Neural cell (in vitro differentiated cells): ENCODE results near the gene PRPF38B. TPM values are rescaled to one million over a fixed set of nuclear protein-coding genes. Genes with fewer than 3 reads are reported as not detected.

Source experiments
- H2AFZ ChIP-seq: fragments of 200-600, 300-800 bp; sonication (generic), shearing (Covaris generic); 2 replicates; pipeline ENCODE4 v1.6.0; 2014; ENCODE audit warnings: low read depth, mild to moderate bottlenecking, antibody characterized with exemption, low read length, moderate library complexity
- H3F3A ChIP-seq: fragments of 200-600 bp; shearing (Covaris generic); 2 replicates; pipeline ENCODE4 v1.6.1; 2016; ENCODE audit warnings: mild to moderate bottlenecking, moderate library complexity, mixed read lengths, antibody characterized with exemption, low read length; ENCODE audit not compliant: insufficient read depth, poor library complexity, severe bottlenecking
- H3K27ac ChIP-seq: fragments of 200-600, 300-800 bp; sonication (generic), shearing (Covaris generic); 2 replicates; pipeline ENCODE4 v1.5.1; 2014; ENCODE audit warnings: mild to moderate bottlenecking, low read length, moderate library complexity
- H3K27me3 ChIP-seq: fragments of 300-800, 200-600 bp; sonication (generic), shearing (Covaris generic); 2 replicates; pipeline ENCODE4 v1.6.0; 2014; ENCODE audit warnings: mild to moderate bottlenecking, low read depth, low read length, moderate library complexity; ENCODE audit not compliant: insufficient read depth
- H3K36me3 ChIP-seq: fragments of 300-800, 200-600 bp; sonication (generic), shearing (Covaris generic); 2 replicates; pipeline ENCODE4 v1.5.1; 2014; ENCODE audit warnings: mild to moderate bottlenecking, antibody characterized with exemption, low read length, moderate library complexity; ENCODE audit not compliant: insufficient read depth
- H3K4me2 ChIP-seq: fragments of 300-800, 200-600 bp; sonication (generic), shearing (Covaris generic); 2 replicates; pipeline ENCODE4 v1.6.0; 2014; ENCODE audit warnings: mild to moderate bottlenecking, low read length
- H3K4me3 ChIP-seq: fragments of 300-800, 200-600 bp; sonication (generic), shearing (Covaris generic); 2 replicates; pipeline ENCODE4 v1.5.1; 2014; ENCODE audit warnings: mild to moderate bottlenecking, low read length, moderate library complexity
- H3K79me2 ChIP-seq: fragments of 200-600 bp; shearing (Covaris generic); replicated peaks from 2 replicates; pipeline ENCODE4 v1.6.0; 2014; ENCODE audit warnings: mild to moderate bottlenecking, low read length, moderate library complexity; ENCODE audit not compliant: insufficient read depth
- H3K9ac ChIP-seq: fragments of 300-800, 200-600 bp; sonication (generic), shearing (Covaris generic); 2 replicates; pipeline ENCODE4 v1.6.1; 2016; ENCODE audit warnings: mild to moderate bottlenecking, low read length, mixed read lengths
- H3K9me2 ChIP-seq: fragments of 200-600 bp; shearing (Covaris generic); 2 replicates; pipeline ENCODE4 v1.6.1; 2016; ENCODE audit warnings: mild to moderate bottlenecking, low read length, mixed read lengths; ENCODE audit not compliant: insufficient read depth
- H3K9me3 ChIP-seq: fragments of 200-600, 300-800 bp; sonication (generic), shearing (Covaris generic); 2 replicates; pipeline ENCODE4 v1.6.1; 2016; ENCODE audit warnings: mild to moderate bottlenecking, mixed run types, low read length, moderate library complexity, mixed read lengths
- H4K20me1 ChIP-seq: fragments of 200-600 bp; shearing (Covaris generic); 2 replicates; pipeline ENCODE4 v1.6.1; 2016; ENCODE audit warnings: mild to moderate bottlenecking, mixed run types; ENCODE audit not compliant: insufficient read depth
- CTCF ChIP-seq: fragments of 450-650 bp; IDR thresholded peaks from 2 replicates; pipeline ENCODE4 v1.5.1; 2014; ENCODE audit warnings: antibody characterized with exemption, mild to moderate bottlenecking, moderate library complexity; ENCODE audit not compliant: poor library complexity, severe bottlenecking
- EP300 ChIP-seq: fragments of 450-650 bp; conservative IDR thresholded peaks from 2 replicates; pipeline ENCODE4 v1.6.1; 2014; ENCODE audit warnings: antibody characterized with exemption, mild to moderate bottlenecking, moderate library complexity; ENCODE audit not compliant: poor library complexity, severe bottlenecking
- EZH2 ChIP-seq: fragments of 200-600, 300-800 bp; shearing (Covaris generic), sonication (generic); IDR thresholded peaks from 2 replicates; pipeline ENCODE4 v1.6.1; 2014; ENCODE audit warnings: antibody characterized with exemption, low read length, borderline replicate concordance, mild to moderate bottlenecking; ENCODE audit not compliant: insufficient read depth, poor library complexity, severe bottlenecking
- RAD21 ChIP-seq: fragments of 450-650 bp; conservative IDR thresholded peaks from 2 replicates; pipeline ENCODE4 v1.6.1; 2014; ENCODE audit warnings: antibody characterized with exemption, mild to moderate bottlenecking, moderate library complexity
- SMC3 ChIP-seq: fragments of 450-650 bp; conservative IDR thresholded peaks from 2 replicates; pipeline ENCODE4 v1.6.1; 2014; ENCODE audit warnings: antibody characterized with exemption, mild to moderate bottlenecking, moderate library complexity; ENCODE audit not compliant: poor library complexity
- TAF1 ChIP-seq: IDR thresholded peaks from 2 replicates; pipeline ENCODE4 v1.6.1; 2012; ENCODE audit warnings: low read depth
- polyA plus RNA-seq: library from polyadenylated mRNA; depleted of rRNA; stranded (reverse); fragments of >200 nt; gene quantifications from 2 replicates; pipeline ENCODE4 v1.2.3, GENCODE V29; 2014
- TF ChIP-seq, protein P1 (sequence below): IDR thresholded peaks from 2 replicates; pipeline ENCODE4 v1.6.1; 2012; ENCODE audit warnings: borderline replicate concordance

PRPF38B gene
- polyA plus RNA-seq, 1 donor from 2014 or later = 31.9 TPM

DNA sequence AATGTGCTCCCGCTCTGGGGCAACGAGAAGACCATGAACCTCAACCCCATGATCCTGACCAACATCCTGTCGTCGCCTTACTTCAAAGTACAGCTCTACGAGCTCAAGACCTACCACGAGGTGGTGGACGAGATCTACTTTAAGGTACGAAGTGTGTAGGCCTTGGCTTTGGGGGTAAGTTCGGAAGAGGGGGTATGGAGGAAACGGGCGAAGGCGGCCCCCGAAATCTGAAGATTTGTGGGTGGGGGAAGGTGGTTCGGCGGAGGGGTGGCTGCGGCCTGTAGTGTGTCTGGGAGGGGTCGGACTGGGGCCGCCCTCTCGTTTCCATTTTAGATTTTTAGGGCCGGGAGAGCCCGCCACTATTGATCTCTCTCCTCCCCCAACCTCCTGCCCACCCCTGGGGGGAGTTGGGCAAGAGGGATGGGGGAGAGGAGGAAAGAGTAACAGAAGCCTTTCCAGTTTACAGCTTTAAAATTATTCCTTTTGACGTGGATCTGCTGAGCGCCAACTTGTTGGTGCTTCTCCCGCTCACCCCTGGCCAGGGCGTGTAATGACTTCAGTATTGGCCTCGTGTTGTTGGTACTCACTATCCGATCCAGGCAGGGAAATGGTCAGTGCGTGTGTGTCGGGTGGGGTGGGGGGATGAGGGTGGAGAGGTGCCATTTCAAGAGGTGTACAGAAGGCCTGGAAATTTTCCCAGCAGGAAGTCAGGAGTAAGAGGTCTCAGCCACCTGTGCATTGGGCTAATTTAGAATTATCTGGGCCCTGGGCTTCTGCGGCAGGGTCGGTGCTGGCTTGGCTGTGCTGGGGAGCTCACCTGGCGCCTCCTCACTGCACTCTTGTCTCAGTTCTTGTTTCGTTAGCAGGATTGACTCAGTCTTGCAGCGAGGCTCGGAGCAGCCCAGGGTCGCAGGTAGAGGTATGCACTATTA lies 880 bp downstream of the PRPF38B start:
- H3K9ac ChIP-seq = peak overlapping the region; percentile 92
- no peaks in the 10 kb centered on the region for H3K9me2 ChIP-seq
- peak overlapping the region; percentile 96 for H3K27ac ChIP-seq
- H3F3A ChIP-seq = no peaks in the 10 kb centered on the region
- H2AFZ ChIP-seq = peak overlapping the region; percentile 79
- H4K20me1 ChIP-seq = peaks cover 3% of the 10 kb centered on the region
- H3K79me2 ChIP-seq = peaks cover 51% of the 10 kb centered on the region
- H3K36me3 ChIP-seq = peaks cover 12% of the 10 kb centered on the region
- H3K4me3 ChIP-seq = peak overlapping the region; percentile 91
- H3K4me2 ChIP-seq = peak overlapping the region; percentile 94
- H3K27me3 ChIP-seq = no peaks in the 10 kb centered on the region
- TF ChIP-seq RAD21 = peak; percentile 77
- TF ChIP-seq EZH2 = no peak
- TF ChIP-seq TAF1 = no peak
- TF ChIP-seq CTCF = peak; percentile 78
- no peak for TF ChIP-seq EP300
- TF ChIP-seq, protein P1, sequence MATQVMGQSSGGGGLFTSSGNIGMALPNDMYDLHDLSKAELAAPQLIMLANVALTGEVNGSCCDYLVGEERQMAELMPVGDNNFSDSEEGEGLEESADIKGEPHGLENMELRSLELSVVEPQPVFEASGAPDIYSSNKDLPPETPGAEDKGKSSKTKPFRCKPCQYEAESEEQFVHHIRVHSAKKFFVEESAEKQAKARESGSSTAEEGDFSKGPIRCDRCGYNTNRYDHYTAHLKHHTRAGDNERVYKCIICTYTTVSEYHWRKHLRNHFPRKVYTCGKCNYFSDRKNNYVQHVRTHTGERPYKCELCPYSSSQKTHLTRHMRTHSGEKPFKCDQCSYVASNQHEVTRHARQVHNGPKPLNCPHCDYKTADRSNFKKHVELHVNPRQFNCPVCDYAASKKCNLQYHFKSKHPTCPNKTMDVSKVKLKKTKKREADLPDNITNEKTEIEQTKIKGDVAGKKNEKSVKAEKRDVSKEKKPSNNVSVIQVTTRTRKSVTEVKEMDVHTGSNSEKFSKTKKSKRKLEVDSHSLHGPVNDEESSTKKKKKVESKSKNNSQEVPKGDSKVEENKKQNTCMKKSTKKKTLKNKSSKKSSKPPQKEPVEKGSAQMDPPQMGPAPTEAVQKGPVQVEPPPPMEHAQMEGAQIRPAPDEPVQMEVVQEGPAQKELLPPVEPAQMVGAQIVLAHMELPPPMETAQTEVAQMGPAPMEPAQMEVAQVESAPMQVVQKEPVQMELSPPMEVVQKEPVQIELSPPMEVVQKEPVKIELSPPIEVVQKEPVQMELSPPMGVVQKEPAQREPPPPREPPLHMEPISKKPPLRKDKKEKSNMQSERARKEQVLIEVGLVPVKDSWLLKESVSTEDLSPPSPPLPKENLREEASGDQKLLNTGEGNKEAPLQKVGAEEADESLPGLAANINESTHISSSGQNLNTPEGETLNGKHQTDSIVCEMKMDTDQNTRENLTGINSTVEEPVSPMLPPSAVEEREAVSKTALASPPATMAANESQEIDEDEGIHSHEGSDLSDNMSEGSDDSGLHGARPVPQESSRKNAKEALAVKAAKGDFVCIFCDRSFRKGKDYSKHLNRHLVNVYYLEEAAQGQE = no peak
- peak; percentile 79 for TF ChIP-seq SMC3
- no peaks in the 10 kb centered on the region for H3K9me3 ChIP-seq

DNA sequence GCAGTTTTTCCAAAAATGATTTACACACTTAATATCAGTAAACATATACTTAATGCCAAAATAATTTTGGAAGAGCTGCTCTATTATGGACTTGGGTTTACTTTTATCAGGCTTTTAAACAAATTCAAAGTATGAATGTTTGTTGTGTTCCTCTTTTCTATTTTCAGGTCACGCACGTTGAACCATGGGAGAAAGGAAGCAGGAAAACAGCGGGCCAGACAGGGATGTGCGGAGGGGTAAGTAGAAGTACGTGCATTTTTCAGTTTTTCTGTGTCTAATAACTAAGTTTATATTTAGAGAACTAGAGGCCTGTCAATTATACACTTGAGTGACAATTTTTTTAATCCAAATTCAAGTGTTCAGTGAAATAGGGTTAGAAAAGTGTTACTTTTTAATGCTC lies 3.4 kb downstream of the PRPF38B start:
- no peaks in the 10 kb centered on the region for H3K9me3 ChIP-seq
- no peak for TF ChIP-seq EZH2
- no peak for TF ChIP-seq TAF1
- no peak for TF ChIP-seq SMC3
- TF ChIP-seq, protein P1 = no peak
- no peak for TF ChIP-seq CTCF
- H3F3A ChIP-seq = no peaks in the 10 kb centered on the region
- H3K4me2 ChIP-seq = no peak overlapping the region
- H3K36me3 ChIP-seq = peaks cover 29% of the 10 kb centered on the region
- H3K9ac ChIP-seq = no peak overlapping the region
- no peaks in the 10 kb centered on the region for H3K9me2 ChIP-seq
- peak overlapping the region; percentile 91 for H3K4me3 ChIP-seq
- no peak overlapping the region for H2AFZ ChIP-seq
- peaks cover 51% of the 10 kb centered on the region for H3K79me2 ChIP-seq
- H3K27ac ChIP-seq = no peak overlapping the region
- peaks cover 3% of the 10 kb centered on the region for H4K20me1 ChIP-seq
- H3K27me3 ChIP-seq = no peaks in the 10 kb centered on the region
